SK-N-SH (cell line): ENCODE measurements around the gene OR10T2. TPM values are rescaled to one million over a fixed set of nuclear protein-coding genes. Genes with fewer than 3 reads are reported as not detected.

ENCODE experiments used
- CTCF ChIA-PET: fragments of 300-600, 350-600 bp; formaldehyde crosslinking; extraction: SDS; loops from one replicate; lab custom pipeline; 2021; lab: Yijun Ruan, JAX
- POLR2A ChIA-PET: fragments of 350-600 bp; sonication (Branson Sonifier 250); formaldehyde crosslinking; extraction: SDS; loops from one replicate; lab custom pipeline; 2020; ENCODE audit warnings: antibody characterized with exemption, inconsistent platforms; lab: Yijun Ruan, JAX
- DNase-seq: peaks from one replicate; pipeline ENCODE4 v3.0.0; 2012
- H2AFZ ChIP-seq: fragments of 200-600 bp; sonication (generic); 2 replicates; pipeline ENCODE4 v1.8.1; 2016; ENCODE audit warnings: antibody characterized with exemption, mild to moderate bottlenecking, low read depth
- H3F3A ChIP-seq: fragments of 200-600 bp; sonication (generic); replicated peaks from 2 replicates; pipeline ENCODE3; 2016; ENCODE audit warnings: antibody characterized with exemption, mild to moderate bottlenecking; ENCODE audit not compliant: insufficient read depth
- H3K27ac ChIP-seq, 2 experiments: fragments of 200-500 bp in 1 of 2; fragments of 200-600 bp in 1 of 2; sonication (Bioruptor generic) in 1 of 2; sonication (generic), shearing (Covaris generic) in 1 of 2; 2 replicates each; pipeline versions ENCODE4 v1.5.1 to v1.6.1; 2014 to 2016; ENCODE audit warnings: low read depth in 2 of 2, inconsistent platforms in 1 of 2, low read length in 1 of 2, mild to moderate bottlenecking in 1 of 2, mixed read lengths in 1 of 2
- H3K27me3 ChIP-seq: fragments of 200-600 bp; sonication (generic), shearing (Covaris generic); 2 replicates; pipeline ENCODE4 v1.6.1; 2016; ENCODE audit warnings: mixed run types; ENCODE audit not compliant: insufficient read depth
- H3K36me3 ChIP-seq, 2 experiments: fragments of 200-500 bp in 1 of 2; fragments of 200-600 bp in 1 of 2; sonication (Bioruptor generic) in 1 of 2; sonication (generic) in 1 of 2; replicated peaks in 1 of 2; 2 replicates each; pipeline versions ENCODE3 to v1.5.1; 2014 to 2016; ENCODE audit warnings: low read length in 1 of 2, mild to moderate bottlenecking in 1 of 2; ENCODE audit not compliant: insufficient read depth in 2 of 2, control insufficient read depth in 1 of 2
- H3K4me1 ChIP-seq, 2 experiments: fragments of 200-500 bp in 1 of 2; fragments of 200-600 bp in 1 of 2; sonication (Bioruptor generic) in 1 of 2; sonication (generic), shearing (Covaris generic) in 1 of 2; 2 replicates each; pipeline versions ENCODE4 v1.5.1 to v1.6.1; 2014 to 2016; ENCODE audit warnings: low read depth in 1 of 2, low read length in 1 of 2, mixed run types in 1 of 2; ENCODE audit not compliant: insufficient read depth in 2 of 2, control insufficient read depth in 1 of 2
- H3K4me2 ChIP-seq: fragments of 200-600 bp; sonication (generic), shearing (Covaris generic); 2 replicates; pipeline ENCODE4 v1.6.1; 2017; ENCODE audit warnings: mixed run types
- H3K4me3 ChIP-seq, 2 experiments: fragments of 200-500 bp in 1 of 2; fragments of 200-600 bp in 1 of 2; sonication (Bioruptor generic) in 1 of 2; sonication (generic), shearing (Covaris generic) in 1 of 2; 2 replicates each; pipeline versions ENCODE4 v1.5.1 to v1.8.1; 2014 to 2016; ENCODE audit warnings: low read depth in 2 of 2, inconsistent platforms in 1 of 2, low read length in 1 of 2, mild to moderate bottlenecking in 1 of 2, mixed read lengths in 1 of 2, moderate library complexity in 1 of 2
- H3K79me2 ChIP-seq: fragments of 200-600 bp; sonication (generic); 2 replicates; pipeline ENCODE4 v1.8.1; 2017; ENCODE audit warnings: mild to moderate bottlenecking; ENCODE audit not compliant: insufficient read depth
- H3K9ac ChIP-seq: fragments of 200-600 bp; sonication (generic); 2 replicates; pipeline ENCODE4 v1.6.1; 2017; ENCODE audit warnings: mixed run types
- H3K9me2 ChIP-seq: fragments of 200-600 bp; sonication (generic); 2 replicates; pipeline ENCODE4 v1.6.1; 2017; ENCODE audit warnings: mixed run types
- H3K9me3 ChIP-seq: fragments of 200-600 bp; sonication (generic); 2 replicates; pipeline ENCODE4 v1.6.1; 2017; ENCODE audit warnings: mixed run types, mild to moderate bottlenecking, moderate library complexity
- H4K20me1 ChIP-seq: fragments of 200-600 bp; sonication (generic); 2 replicates; pipeline ENCODE4 v1.6.1; 2017; ENCODE audit warnings: mild to moderate bottlenecking, mixed run types; ENCODE audit not compliant: insufficient read depth
- ELF1 ChIP-seq: IDR thresholded peaks from 2 replicates; pipeline ENCODE4 v1.4.0; 2012
- FOXM1 ChIP-seq: IDR thresholded peaks from 2 replicates; pipeline ENCODE4 v1.4.0; 2012; ENCODE audit warnings: low read depth, mild to moderate bottlenecking
- JUND ChIP-seq: IDR thresholded peaks from 2 replicates; pipeline ENCODE4 v1.4.0; 2012
- MEF2A ChIP-seq: IDR thresholded peaks from 2 replicates; pipeline ENCODE4 v1.4.0; 2012; ENCODE audit warnings: low read depth, borderline replicate concordance
- NFIC ChIP-seq: IDR thresholded peaks from 2 replicates; pipeline ENCODE4 v1.4.0; 2012; ENCODE audit warnings: borderline replicate concordance
- RFX5 ChIP-seq: IDR thresholded peaks from 2 replicates; pipeline ENCODE4 v1.6.1; 2012; ENCODE audit warnings: mild to moderate bottlenecking, improper control_type of control experiment, low read length
- RXRA ChIP-seq: IDR thresholded peaks from 2 replicates; pipeline ENCODE4 v1.4.0; 2012; ENCODE audit warnings: low read depth, mild to moderate bottlenecking, borderline replicate concordance
- SMC3 ChIP-seq: IDR thresholded peaks from 2 replicates; pipeline ENCODE4 v1.6.1; 2012; ENCODE audit warnings: low read depth, low read length, improper control_type of control experiment
- TAF1 ChIP-seq: IDR thresholded peaks from 2 replicates; pipeline ENCODE4 v1.6.1; 2012; ENCODE audit warnings: low read depth, mild to moderate bottlenecking, low read length, moderate library complexity, borderline replicate concordance
- TCF12 ChIP-seq: IDR thresholded peaks from 2 replicates; pipeline ENCODE4 v1.4.0; 2012
- WGBS: methylation state at CpG from one replicate; pipeline ENCODE4 v1.1.6; 2017; ENCODE audit warnings: low lambda C conversion rate; 5-methylcytosine and 5-hydroxymethylcytosine counted together
- polyA plus RNA-seq, 3 experiments: library from polyadenylated mRNA; depleted of rRNA; stranded (reverse); fragments of >200 nt; gene quantifications; 2 replicates each; pipeline ENCODE4 v1.2.3, GENCODE V29; 2012
- TF ChIP-seq, protein P1 (sequence below): IDR thresholded peaks from 2 replicates; pipeline ENCODE4 v1.4.0; 2012; ENCODE audit warnings: low read depth, borderline replicate concordance
- TF ChIP-seq, protein P2 (sequence below): IDR thresholded peaks from 2 replicates; pipeline ENCODE4; 2012
- TF ChIP-seq, protein P3 (sequence below): IDR thresholded peaks from 2 replicates; pipeline ENCODE4 v1.6.1; 2012; ENCODE audit warnings: mild to moderate bottlenecking, low read depth, low read length, moderate library complexity

The OR10T2 gene
- polyA plus RNA-seq, 1 of the 3 experiments (the other 2 are of a cell fraction): not detected

DNA sequence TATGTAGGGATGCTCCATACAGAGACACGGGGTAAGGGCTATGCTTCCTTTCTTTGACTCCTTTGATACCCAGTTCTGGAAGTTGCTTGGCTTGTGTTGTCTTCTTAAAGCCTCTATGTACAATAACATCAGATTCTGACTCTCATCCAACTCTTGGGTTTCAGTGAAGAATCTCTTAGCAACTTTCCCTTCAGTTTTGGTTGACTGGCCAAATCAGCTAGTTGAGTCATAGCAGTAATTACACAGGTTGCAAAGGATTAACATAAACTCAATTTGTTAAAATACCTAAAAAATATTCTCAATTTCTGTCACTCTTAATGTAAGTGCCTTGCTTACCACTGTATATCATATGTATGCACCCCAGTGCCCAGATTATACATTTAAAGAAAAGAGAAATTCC is 36.3 kb downstream of the OR10T2 start (continued):
- no peak for TF ChIP-seq TCF12
- TF ChIP-seq, protein P1, sequence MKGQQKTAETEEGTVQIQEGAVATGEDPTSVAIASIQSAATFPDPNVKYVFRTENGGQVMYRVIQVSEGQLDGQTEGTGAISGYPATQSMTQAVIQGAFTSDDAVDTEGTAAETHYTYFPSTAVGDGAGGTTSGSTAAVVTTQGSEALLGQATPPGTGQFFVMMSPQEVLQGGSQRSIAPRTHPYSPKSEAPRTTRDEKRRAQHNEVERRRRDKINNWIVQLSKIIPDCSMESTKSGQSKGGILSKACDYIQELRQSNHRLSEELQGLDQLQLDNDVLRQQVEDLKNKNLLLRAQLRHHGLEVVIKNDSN: no peak
- TF ChIP-seq, all 33 proteins: peak for 0

DNA sequence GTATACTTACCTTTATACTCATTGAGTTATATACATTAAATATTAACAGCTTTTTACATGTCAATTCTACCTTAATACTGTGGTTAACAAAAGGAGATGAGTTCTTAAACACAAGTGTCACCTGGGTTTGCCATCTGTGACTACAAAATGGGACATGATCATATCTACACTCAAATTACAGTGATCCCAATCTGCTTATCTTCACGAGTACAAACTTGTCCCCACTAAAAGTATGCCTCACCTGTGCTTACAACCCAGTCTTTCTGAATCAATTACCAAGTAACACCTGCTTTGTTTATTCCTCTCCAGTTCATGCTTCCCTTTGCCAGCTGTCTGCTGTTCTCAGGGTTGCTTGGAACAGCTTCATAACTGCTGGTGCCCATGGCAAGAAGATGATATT is 36.8 kb downstream of the OR10T2 start:
- no peaks in the 10 kb centered on the region for H3K27me3 ChIP-seq
- 0% methylated on average over 1 of the region's 1 CpG for WGBS
- H3F3A ChIP-seq: no peaks in the 10 kb centered on the region
- no peak for TF ChIP-seq MEF2A
- H3K4me2 ChIP-seq: no peak overlapping the region
- CTCF ChIA-PET: no interaction called here
- no peak for DNase-seq
- no peak overlapping the region for H3K4me3 ChIP-seq
- H3K9ac ChIP-seq: no peak overlapping the region
- no peaks in the 10 kb centered on the region for H3K4me1 ChIP-seq
- H2AFZ ChIP-seq: no peak overlapping the region
- no peaks in the 10 kb centered on the region for H3K36me3 ChIP-seq
- H3K9me2 ChIP-seq: no peaks in the 10 kb centered on the region
- no peak overlapping the region for H3K27ac ChIP-seq
- POLR2A ChIA-PET: no interaction called here
- no peaks in the 10 kb centered on the region for H4K20me1 ChIP-seq
- H3K79me2 ChIP-seq: no peaks in the 10 kb centered on the region
- H3K9me3 ChIP-seq: no peaks in the 10 kb centered on the region

DNA sequence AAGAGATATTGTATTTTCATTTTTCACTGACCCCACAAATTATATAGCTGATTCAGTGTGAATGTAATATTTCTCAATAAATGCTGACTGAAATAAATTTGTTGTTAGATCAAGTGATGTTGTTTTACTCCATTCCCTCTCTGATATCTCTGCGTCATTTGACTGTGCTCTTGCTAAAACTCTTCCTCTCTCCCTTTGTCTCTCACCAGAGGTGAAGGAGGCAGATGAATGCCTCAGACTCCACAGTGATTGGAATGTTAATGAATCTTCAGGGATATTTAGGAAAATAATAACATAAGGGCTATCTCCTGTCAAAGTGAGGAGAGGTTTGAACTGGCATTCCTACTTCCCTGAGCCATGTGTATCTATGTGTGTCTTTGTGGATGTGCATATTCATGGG is 41.8 kb downstream of the OR10T2 start:
- WGBS: 9% methylated on average over 1 of the region's 1 CpG
- H3K4me1 ChIP-seq: no peaks in the 10 kb centered on the region
- TF ChIP-seq ELF1: no peak
- TF ChIP-seq, protein P1: no peak
- no peak for TF ChIP-seq NFIC
- no peak for TF ChIP-seq SMC3
- TF ChIP-seq, protein P2, sequence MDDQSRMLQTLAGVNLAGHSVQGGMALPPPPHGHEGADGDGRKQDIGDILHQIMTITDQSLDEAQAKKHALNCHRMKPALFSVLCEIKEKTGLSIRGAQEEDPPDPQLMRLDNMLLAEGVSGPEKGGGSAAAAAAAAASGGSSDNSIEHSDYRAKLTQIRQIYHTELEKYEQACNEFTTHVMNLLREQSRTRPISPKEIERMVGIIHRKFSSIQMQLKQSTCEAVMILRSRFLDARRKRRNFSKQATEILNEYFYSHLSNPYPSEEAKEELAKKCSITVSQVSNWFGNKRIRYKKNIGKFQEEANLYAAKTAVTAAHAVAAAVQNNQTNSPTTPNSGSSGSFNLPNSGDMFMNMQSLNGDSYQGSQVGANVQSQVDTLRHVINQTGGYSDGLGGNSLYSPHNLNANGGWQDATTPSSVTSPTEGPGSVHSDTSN: no peak
- TF ChIP-seq, all 33 proteins: peak for 0
- ChIA-PET POLR2A (no interaction called here), CTCF (no interaction called here)
- DNase-seq: no peak
- H4K20me1 ChIP-seq: no peaks in the 10 kb centered on the region
- H3K4me3 ChIP-seq: no peak overlapping the region
- H2AFZ ChIP-seq: no peak overlapping the region
- H3K9ac ChIP-seq: no peak overlapping the region
- H3K36me3 ChIP-seq: no peaks in the 10 kb centered on the region
- no peaks in the 10 kb centered on the region for H3K79me2 ChIP-seq
- H3F3A ChIP-seq: no peaks in the 10 kb centered on the region
- no peaks in the 10 kb centered on the region for H3K9me3 ChIP-seq
- no peak overlapping the region for H3K4me2 ChIP-seq
- H3K9me2 ChIP-seq: no peaks in the 10 kb centered on the region
- H3K27me3 ChIP-seq: no peaks in the 10 kb centered on the region
- H3K27ac ChIP-seq: no peak overlapping the region

DNA sequence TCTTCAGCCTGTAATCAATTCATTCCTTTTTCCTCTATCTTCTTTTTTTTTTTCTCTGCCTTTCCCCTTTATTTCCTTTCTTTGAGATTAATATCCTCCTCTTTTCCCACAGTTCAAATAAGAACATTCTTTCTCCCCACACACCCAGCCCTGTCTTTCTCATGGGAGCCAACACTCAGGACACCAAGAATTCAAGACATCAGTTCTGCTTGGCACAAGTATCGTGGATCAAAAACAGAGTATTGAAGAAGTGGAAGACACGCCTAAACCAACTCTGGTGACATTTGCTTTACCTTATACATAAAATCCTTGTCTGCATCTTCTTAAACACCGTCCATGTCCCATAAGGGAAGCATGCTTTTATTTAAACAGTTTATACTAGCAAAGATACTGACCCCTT is 42.6 kb downstream of the OR10T2 start:
- Histone ChIP-seq H2AFZ (no peak overlapping the region), H3K27me3 (no peaks in the 10 kb centered on the region), H3F3A (no peaks in the 10 kb centered on the region), H4K20me1 (no peaks in the 10 kb centered on the region), H3K9ac (no peak overlapping the region), H3K4me3 (no peak overlapping the region), H3K4me2 (no peak overlapping the region), H3K36me3 (no peaks in the 10 kb centered on the region), H3K27ac (no peak overlapping the region), H3K9me3 (no peaks in the 10 kb centered on the region), H3K9me2 (no peaks in the 10 kb centered on the region), H3K4me1 (no peaks in the 10 kb centered on the region), H3K79me2 (no peaks in the 10 kb centered on the region)
- TF ChIP-seq FOXM1 (no peak), RFX5 (no peak), RXRA (no peak), TAF1 (no peak), JUND (no peak)
- TF ChIP-seq, protein P3, sequence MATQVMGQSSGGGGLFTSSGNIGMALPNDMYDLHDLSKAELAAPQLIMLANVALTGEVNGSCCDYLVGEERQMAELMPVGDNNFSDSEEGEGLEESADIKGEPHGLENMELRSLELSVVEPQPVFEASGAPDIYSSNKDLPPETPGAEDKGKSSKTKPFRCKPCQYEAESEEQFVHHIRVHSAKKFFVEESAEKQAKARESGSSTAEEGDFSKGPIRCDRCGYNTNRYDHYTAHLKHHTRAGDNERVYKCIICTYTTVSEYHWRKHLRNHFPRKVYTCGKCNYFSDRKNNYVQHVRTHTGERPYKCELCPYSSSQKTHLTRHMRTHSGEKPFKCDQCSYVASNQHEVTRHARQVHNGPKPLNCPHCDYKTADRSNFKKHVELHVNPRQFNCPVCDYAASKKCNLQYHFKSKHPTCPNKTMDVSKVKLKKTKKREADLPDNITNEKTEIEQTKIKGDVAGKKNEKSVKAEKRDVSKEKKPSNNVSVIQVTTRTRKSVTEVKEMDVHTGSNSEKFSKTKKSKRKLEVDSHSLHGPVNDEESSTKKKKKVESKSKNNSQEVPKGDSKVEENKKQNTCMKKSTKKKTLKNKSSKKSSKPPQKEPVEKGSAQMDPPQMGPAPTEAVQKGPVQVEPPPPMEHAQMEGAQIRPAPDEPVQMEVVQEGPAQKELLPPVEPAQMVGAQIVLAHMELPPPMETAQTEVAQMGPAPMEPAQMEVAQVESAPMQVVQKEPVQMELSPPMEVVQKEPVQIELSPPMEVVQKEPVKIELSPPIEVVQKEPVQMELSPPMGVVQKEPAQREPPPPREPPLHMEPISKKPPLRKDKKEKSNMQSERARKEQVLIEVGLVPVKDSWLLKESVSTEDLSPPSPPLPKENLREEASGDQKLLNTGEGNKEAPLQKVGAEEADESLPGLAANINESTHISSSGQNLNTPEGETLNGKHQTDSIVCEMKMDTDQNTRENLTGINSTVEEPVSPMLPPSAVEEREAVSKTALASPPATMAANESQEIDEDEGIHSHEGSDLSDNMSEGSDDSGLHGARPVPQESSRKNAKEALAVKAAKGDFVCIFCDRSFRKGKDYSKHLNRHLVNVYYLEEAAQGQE: no peak
- ChIA-PET CTCF (no interaction called here), POLR2A (no interaction called here)
- 0% methylated on average over 3 of the region's 3 CpGs for WGBS
- no peak for DNase-seq
